ENCODE measurements around the gene CA4. TPM values are rescaled to one million over a fixed set of nuclear protein-coding genes. Genes with fewer than 3 reads are reported as not detected.

The CA4 gene
- total RNA-seq, 1 experiment from 2014 or later: not detected

DNA sequence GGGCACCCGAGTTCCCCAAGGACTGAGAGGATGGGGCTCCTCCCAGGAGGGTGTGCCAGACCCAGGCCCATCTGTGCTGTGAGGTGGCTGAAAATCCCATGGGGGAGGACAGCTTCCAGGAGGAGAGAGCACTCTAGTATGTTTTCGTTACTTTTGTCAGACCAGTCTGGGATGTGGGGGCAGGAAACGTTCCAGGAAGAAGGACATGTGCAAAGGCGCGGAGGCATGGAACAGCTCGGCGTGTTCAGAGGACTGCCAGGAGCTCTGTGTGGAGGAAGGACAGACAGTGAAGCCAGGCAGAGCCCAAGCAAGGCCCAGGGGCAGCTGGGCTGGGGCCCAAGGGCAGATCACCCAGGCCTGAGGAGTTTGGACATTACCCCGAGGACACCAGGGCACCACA, 7.0 kb downstream of the CA4 start:
- Mint-ChIP-seq H3K4me1 (ENCODE audit: insufficient read depth, unreplicated experiment) (peaks cover 5% of the 10 kb centered on the region), H3K9me3 (ENCODE audit: unreplicated experiment) (no peaks in the 10 kb centered on the region), H3K27ac (ENCODE audit: low read depth, unreplicated experiment) (no peak overlapping the region), H3K4me3 (ENCODE audit: unreplicated experiment) (no peak overlapping the region), H3K36me3 (ENCODE audit: insufficient read depth, unreplicated experiment) (no peaks in the 10 kb centered on the region), H3K27me3 (ENCODE audit: insufficient read depth, unreplicated experiment) (no peaks in the 10 kb centered on the region)
- DNase-seq (ENCODE audit: unreplicated experiment): no peak
- ChIA-PET CTCF (interaction anchor here (0.6 to 1.1 kb wide), 2 partner anchors 15 to 1725 kb away, joined by 3 to 7 read pairs; no protein-coding TSS in a partner anchor), POLR2A (no interaction called here)
- no TSS peak for BruUV-seq (replicated peaks)
- intact Hi-C loops (cut with micrococcal nuclease): no loop called here
- TF ChIP-seq, protein P1, sequence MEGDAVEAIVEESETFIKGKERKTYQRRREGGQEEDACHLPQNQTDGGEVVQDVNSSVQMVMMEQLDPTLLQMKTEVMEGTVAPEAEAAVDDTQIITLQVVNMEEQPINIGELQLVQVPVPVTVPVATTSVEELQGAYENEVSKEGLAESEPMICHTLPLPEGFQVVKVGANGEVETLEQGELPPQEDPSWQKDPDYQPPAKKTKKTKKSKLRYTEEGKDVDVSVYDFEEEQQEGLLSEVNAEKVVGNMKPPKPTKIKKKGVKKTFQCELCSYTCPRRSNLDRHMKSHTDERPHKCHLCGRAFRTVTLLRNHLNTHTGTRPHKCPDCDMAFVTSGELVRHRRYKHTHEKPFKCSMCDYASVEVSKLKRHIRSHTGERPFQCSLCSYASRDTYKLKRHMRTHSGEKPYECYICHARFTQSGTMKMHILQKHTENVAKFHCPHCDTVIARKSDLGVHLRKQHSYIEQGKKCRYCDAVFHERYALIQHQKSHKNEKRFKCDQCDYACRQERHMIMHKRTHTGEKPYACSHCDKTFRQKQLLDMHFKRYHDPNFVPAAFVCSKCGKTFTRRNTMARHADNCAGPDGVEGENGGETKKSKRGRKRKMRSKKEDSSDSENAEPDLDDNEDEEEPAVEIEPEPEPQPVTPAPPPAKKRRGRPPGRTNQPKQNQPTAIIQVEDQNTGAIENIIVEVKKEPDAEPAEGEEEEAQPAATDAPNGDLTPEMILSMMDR (IDR thresholded peaks at IDR 0.05; ENCODE audit: unreplicated experiment): no peak

GRCh38 chr17:60157487-60158040, 7.8 kb downstream of the CA4 start:
- H3K4me3 Mint-ChIP-seq (ENCODE audit: unreplicated experiment): no peak overlapping the region
- TF ChIP-seq, protein P1 (IDR thresholded peaks at IDR 0.05; ENCODE audit: unreplicated experiment): no peak
- POLR2A ChIA-PET: no interaction called here
- no peak overlapping the region for H3K27ac Mint-ChIP-seq (ENCODE audit: low read depth, unreplicated experiment)
- DNase-seq (ENCODE audit: unreplicated experiment): no peak
- intact Hi-C loops (cut with micrococcal nuclease): no loop called here
- H3K36me3 Mint-ChIP-seq (ENCODE audit: insufficient read depth, unreplicated experiment): no peaks in the 10 kb centered on the region
- H3K27me3 Mint-ChIP-seq (ENCODE audit: insufficient read depth, unreplicated experiment): no peaks in the 10 kb centered on the region
- peaks cover 5% of the 10 kb centered on the region for H3K4me1 Mint-ChIP-seq (ENCODE audit: insufficient read depth, unreplicated experiment)
- BruUV-seq (replicated peaks): no TSS peak
- CTCF ChIA-PET: no interaction called here
- no peaks in the 10 kb centered on the region for H3K9me3 Mint-ChIP-seq (ENCODE audit: unreplicated experiment)

DNA sequence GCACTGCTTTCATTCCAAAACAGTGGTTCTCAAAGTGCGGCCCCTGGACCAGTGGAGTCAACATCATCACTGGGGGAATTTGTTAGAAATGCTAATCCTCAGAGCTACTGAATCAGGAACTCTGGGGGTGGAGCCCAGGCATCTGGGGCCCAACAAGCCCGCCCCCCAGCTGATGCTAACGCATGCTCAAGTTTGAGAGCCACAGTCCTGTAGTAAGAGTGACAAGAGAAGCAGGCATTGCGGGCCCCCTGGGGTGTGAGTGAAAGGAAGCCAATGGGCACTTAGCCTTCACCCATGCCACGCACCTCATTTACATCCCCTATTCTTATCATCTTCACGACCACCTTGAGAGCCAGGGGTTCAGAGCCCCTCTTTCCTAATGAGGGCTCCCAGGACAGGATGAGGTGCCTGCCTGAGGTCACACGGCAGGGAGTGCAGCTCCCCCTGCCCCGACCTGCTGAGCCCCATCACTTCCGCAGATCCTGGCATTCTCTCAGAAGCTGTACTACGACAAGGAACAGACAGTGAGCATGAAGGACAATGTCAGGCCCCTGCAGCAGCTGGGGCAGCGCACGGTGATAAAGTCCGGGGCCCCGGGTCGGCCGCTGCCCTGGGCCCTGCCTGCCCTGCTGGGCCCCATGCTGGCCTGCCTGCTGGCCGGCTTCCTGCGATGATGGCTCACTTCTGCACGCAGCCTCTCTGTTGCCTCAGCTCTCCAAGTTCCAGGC, 9.1 kb downstream of the CA4 start:
- ChIA-PET POLR2A (no interaction called here), CTCF (no interaction called here)
- Mint-ChIP-seq H3K4me3 (ENCODE audit: unreplicated experiment) (no peak overlapping the region), H3K27ac (ENCODE audit: low read depth, unreplicated experiment) (no peak overlapping the region), H3K4me1 (ENCODE audit: insufficient read depth, unreplicated experiment) (peaks cover 5% of the 10 kb centered on the region), H3K9me3 (ENCODE audit: unreplicated experiment) (no peaks in the 10 kb centered on the region), H3K27me3 (ENCODE audit: insufficient read depth, unreplicated experiment) (no peaks in the 10 kb centered on the region), H3K36me3 (ENCODE audit: insufficient read depth, unreplicated experiment) (no peaks in the 10 kb centered on the region)
- no peak for DNase-seq (ENCODE audit: unreplicated experiment)
- intact Hi-C loops (cut with micrococcal nuclease): no loop called here
- BruUV-seq (replicated peaks): no TSS peak
- TF ChIP-seq, protein P1 (IDR thresholded peaks at IDR 0.05; ENCODE audit: unreplicated experiment): no peak

- CTCF ChIA-PET: interaction anchor here (1.1 kb wide), 1 partner anchor 12 kb away, joined by 4 read pairs; no protein-coding TSS in a partner anchor
- Mint-ChIP-seq H3K4me1 (ENCODE audit: insufficient read depth, unreplicated experiment) (peaks cover 9% of the 10 kb centered on the region), H3K9me3 (ENCODE audit: unreplicated experiment) (no peaks in the 10 kb centered on the region), H3K36me3 (ENCODE audit: insufficient read depth, unreplicated experiment) (no peaks in the 10 kb centered on the region), H3K4me3 (ENCODE audit: unreplicated experiment) (no peak overlapping the region), H3K27ac (ENCODE audit: low read depth, unreplicated experiment) (no peak overlapping the region), H3K27me3 (ENCODE audit: insufficient read depth, unreplicated experiment) (no peaks in the 10 kb centered on the region)
- BruUV-seq (replicated peaks): no TSS peak
- intact Hi-C loops (cut with micrococcal nuclease): no loop called here
- TF ChIP-seq, protein P1 (IDR thresholded peaks at IDR 0.05; ENCODE audit: unreplicated experiment): no peak
- POLR2A ChIA-PET: no interaction called here
- DNase-seq (ENCODE audit: unreplicated experiment): no peak
These were observed 9.7 kb downstream of the CA4 start for GRCh38 chr17:60159479-60159866.
